ENCODE results near the gene CPEB4. TPM values are rescaled to one million over a fixed set of nuclear protein-coding genes. Genes with fewer than 3 reads are reported as not detected.

The CPEB4 gene
- total RNA-seq, 1 experiment from 2014 or later = 11.1 TPM

- BruUV-seq (replicated peaks) = no TSS peak
- Histone ChIP-seq H3K27ac (ENCODE audit: low read depth, low read length) (no peak overlapping the region), H3K4me1 (ENCODE audit: control insufficient read depth in 1 of 2, insufficient read depth in 2 of 2, low read length in 2 of 2) (no peaks in the 10 kb centered on the region), H3K9me2 (ENCODE audit: insufficient read depth) (no peaks in the 10 kb centered on the region), H3K27me3 (ENCODE audit: insufficient read depth, low read length) (no peaks in the 10 kb centered on the region), H3K4me2 (ENCODE audit: low read length) (no peak overlapping the region), H3K79me2 (ENCODE audit: insufficient read depth, low read length) (no peaks in the 10 kb centered on the region), H3K36me3 (ENCODE audit: control insufficient read depth in 1 of 2, insufficient read depth in 2 of 2, low read length in 2 of 2) (no peaks in the 10 kb centered on the region), H3K4me3 (replicated peaks in 1 of 2; ENCODE audit: low read depth in 1 of 2, low read length in 2 of 2) (no peak overlapping the region), H3K9ac (ENCODE audit: low read length) (no peak overlapping the region), H2AFZ (ENCODE audit: low read depth, low read length, poor library complexity, severe bottlenecking) (no peak overlapping the region), H3K9me3 (ENCODE audit: control insufficient read depth in 1 of 2, insufficient read depth in 1 of 2, low read depth in 1 of 2, low read length in 2 of 2) (no peaks in the 10 kb centered on the region), H4K20me1 (ENCODE audit: insufficient read depth) (no peaks in the 10 kb centered on the region)
- intact Hi-C loops (cut with micrococcal nuclease) = no loop called here
- CTCF ChIA-PET = interaction anchor here (1.4 kb wide), 1 partner anchor 29 kb away, joined by 4 read pairs; no protein-coding TSS in a partner anchor
- ATAC-seq = no peak
- RAD21 ChIA-PET (ENCODE audit: low non-redundant PET in 1 of 2, low total read pairs in 2 of 2, uncharacterized antibody in 2 of 2, unreplicated experiment in 2 of 2) = no interaction called here
- no peak for DNase-seq (ENCODE audit: low read depth, low spot score)
- TF ChIP-seq POLR2A (IDR thresholded peaks at IDR 0.05; ENCODE audit: borderline replicate concordance, extremely low read depth, insufficient read depth, insufficient read length) (no peak), RAD21 (IDR thresholded peaks at IDR 0.05; ENCODE audit: low read depth) (no peak), CEBPB (IDR thresholded peaks at IDR 0.05; ENCODE audit: low read depth) (no peak), ZNF274 (IDR thresholded peaks at IDR 0.05; ENCODE audit: low read depth, low read length) (no peak), CBX3 (IDR thresholded peaks at IDR 0.05; ENCODE audit: low read depth) (no peak), POLR2AphosphoS5 (IDR thresholded peaks at IDR 0.05; ENCODE audit: low read depth, low read length) (no peak), EZH2phosphoT487 (IDR thresholded peaks at IDR 0.05; ENCODE audit: borderline replicate concordance) (no peak), CTCF (IDR thresholded peaks at IDR 0.05 in 2 of 3, conservative IDR thresholded peaks at IDR 0.05 in 1 of 3; ENCODE audit: borderline replicate concordance in 1 of 3, insufficient read depth in 1 of 3, low read depth in 2 of 3, low read length in 2 of 3) (no peak), EZH2 (IDR thresholded peaks at IDR 0.05) (no peak), ZFX (IDR thresholded peaks at IDR 0.05) (no peak), JUND (IDR thresholded peaks at IDR 0.05) (no peak)
- TF ChIP-seq, protein P1, sequence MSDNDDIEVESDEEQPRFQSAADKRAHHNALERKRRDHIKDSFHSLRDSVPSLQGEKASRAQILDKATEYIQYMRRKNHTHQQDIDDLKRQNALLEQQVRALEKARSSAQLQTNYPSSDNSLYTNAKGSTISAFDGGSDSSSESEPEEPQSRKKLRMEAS (IDR thresholded peaks at IDR 0.05) = no peak
- TF ChIP-seq, protein P2, sequence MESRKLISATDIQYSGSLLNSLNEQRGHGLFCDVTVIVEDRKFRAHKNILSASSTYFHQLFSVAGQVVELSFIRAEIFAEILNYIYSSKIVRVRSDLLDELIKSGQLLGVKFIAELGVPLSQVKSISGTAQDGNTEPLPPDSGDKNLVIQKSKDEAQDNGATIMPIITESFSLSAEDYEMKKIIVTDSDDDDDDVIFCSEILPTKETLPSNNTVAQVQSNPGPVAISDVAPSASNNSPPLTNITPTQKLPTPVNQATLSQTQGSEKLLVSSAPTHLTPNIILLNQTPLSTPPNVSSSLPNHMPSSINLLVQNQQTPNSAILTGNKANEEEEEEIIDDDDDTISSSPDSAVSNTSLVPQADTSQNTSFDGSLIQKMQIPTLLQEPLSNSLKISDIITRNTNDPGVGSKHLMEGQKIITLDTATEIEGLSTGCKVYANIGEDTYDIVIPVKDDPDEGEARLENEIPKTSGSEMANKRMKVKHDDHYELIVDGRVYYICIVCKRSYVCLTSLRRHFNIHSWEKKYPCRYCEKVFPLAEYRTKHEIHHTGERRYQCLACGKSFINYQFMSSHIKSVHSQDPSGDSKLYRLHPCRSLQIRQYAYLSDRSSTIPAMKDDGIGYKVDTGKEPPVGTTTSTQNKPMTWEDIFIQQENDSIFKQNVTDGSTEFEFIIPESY (IDR thresholded peaks at IDR 0.05; ENCODE audit: extremely low read depth, insufficient replicate concordance, low read length) = no peak
- POLR2A ChIA-PET = interaction anchor here (1.8 kb wide), 1 partner anchor 9 kb away, joined by 7 read pairs; the partner anchor contains the start of gene CPEB4
Measured at GRCh38 chr5:173896631-173897030, 8.5 kb downstream of the CPEB4 start.
